AG20443 (cell line): ENCODE data around the gene GABRR2.

Experiments used
- DNase-seq: peaks from one replicate; pipeline ENCODE4 v3.0.0; 2012; ENCODE audit warnings: low spot score, mixed read lengths

Gene GABRR2

GRCh38 chr6:89315249-89315885 is at the start of gene GABRR2:
Gene GABRR2 (minus strand): TSS chr6:89315299. CDS start chr6:89315165, 134 bp downstream.
- no peak for DNase-seq

GRCh38 chr6:89364586-89364985 is 49.5 kb upstream of the GABRR2 start:
- no peak for DNase-seq

- DNase-seq: no peak
Measured at GRCh38 chr6:89361171-89361570, 46.1 kb upstream of the GABRR2 start.

GRCh38 chr6:89360415-89360999 is 45.4 kb upstream of the GABRR2 start:
- peak; percentile 55 for DNase-seq

GRCh38 chr6:89359561-89359960 is 44.5 kb upstream of the GABRR2 start:
- DNase-seq: no peak

GRCh38 chr6:89357390-89357789 is 42.3 kb upstream of the GABRR2 start:
- no peak for DNase-seq

- DNase-seq: no peak
Measured at GRCh38 chr6:89356642-89357170, 41.6 kb upstream of the GABRR2 start.

- no peak for DNase-seq
Measured at GRCh38 chr6:89355511-89356194, 40.6 kb upstream of the GABRR2 start.

- DNase-seq: no peak
Measured at GRCh38 chr6:89353702-89354392, 38.7 kb upstream of the GABRR2 start.

GRCh38 chr6:89353118-89353556 is 38.0 kb upstream of the GABRR2 start:
- no peak for DNase-seq

GRCh38 chr6:89352278-89353117 is 37.4 kb upstream of the GABRR2 start, which contains the start of gene UBE2J1:
Gene UBE2J1 (minus strand): TSS chr6:89352722. CDS start chr6:89352569, 153 bp downstream.
- DNase-seq: peak; percentile 97

GRCh38 chr6:89351671-89352277 is 36.7 kb upstream of the GABRR2 start:
- no peak for DNase-seq

- DNase-seq: no peak
Measured at GRCh38 chr6:89350281-89350966, 35.3 kb upstream of the GABRR2 start.

- DNase-seq: no peak
Measured at GRCh38 chr6:89348372-89348771, 33.3 kb upstream of the GABRR2 start.

- DNase-seq: peak; percentile 25
Measured at GRCh38 chr6:89347825-89348224, 32.7 kb upstream of the GABRR2 start.

GRCh38 chr6:89346433-89346832 is 31.3 kb upstream of the GABRR2 start:
- no peak for DNase-seq

GRCh38 chr6:89339565-89339964 is 24.5 kb upstream of the GABRR2 start:
- no peak for DNase-seq

- no peak for DNase-seq
Measured at GRCh38 chr6:89335164-89335563, 20.1 kb upstream of the GABRR2 start.

GRCh38 chr6:89330910-89331309 is 15.8 kb upstream of the GABRR2 start:
- DNase-seq: no peak

- no peak for DNase-seq
Measured at GRCh38 chr6:89328976-89329375, 13.9 kb upstream of the GABRR2 start.
